Pulmonary artery endothelial cell (primary cell): ENCODE data around the gene SMAD3. TPM values are rescaled to one million over a fixed set of nuclear protein-coding genes. Genes with fewer than 3 reads are reported as not detected.
A peak's percentile ranks its signal among the peaks of the same experiment; 100 is the strongest.
"Not testable (repeated sequence)": the region's sequence is repeated elsewhere in the genome, so short reads cannot be mapped to it uniquely, and the experiment has no call there.

Experiments
- DNase-seq: peaks from one replicate; pipeline ENCODE4 v3.0.0-alpha.2; 2011; ENCODE audit warnings: low read depth, low spot score
- total RNA-seq: library from RNA; depleted of rRNA; stranded (reverse); fragments of >200 nt; gene quantifications from 2 replicates; pipeline ENCODE4 v1.2.3, GENCODE V29; 2014

Gene SMAD3
- total RNA-seq, 1 donor from 2014 or later = 34.6 TPM

- no peak for DNase-seq
These were observed 2.9 kb upstream of the SMAD3 start for GRCh38 chr15:67062369-67062985.

GRCh38 chr15:67063689-67064606 lies 1.5 kb upstream of the SMAD3 start:
- no peak for DNase-seq

- no peak for DNase-seq
These were observed 533 bp upstream of the SMAD3 start for GRCh38 chr15:67064607-67065530.

- DNase-seq = no peak
These were observed 898 bp downstream of the SMAD3 start for GRCh38 chr15:67066041-67066958.

GRCh38 chr15:67066959-67067853 lies 1.8 kb downstream of the SMAD3 start:
- DNase-seq = no peak

GRCh38 chr15:67067930-67068551 lies 2.6 kb downstream of the SMAD3 start:
- DNase-seq = no peak

GRCh38 chr15:67068710-67069400 lies 3.5 kb downstream of the SMAD3 start:
- DNase-seq = no peak

GRCh38 chr15:67070150-67070549 lies 4.7 kb downstream of the SMAD3 start:
- DNase-seq = no peak

GRCh38 chr15:67070892-67071664 lies 5.7 kb downstream of the SMAD3 start:
- DNase-seq = no peak

GRCh38 chr15:67072442-67072841 lies 7.0 kb downstream of the SMAD3 start:
- no peak for DNase-seq

- DNase-seq = no peak
These were observed 7.6 kb downstream of the SMAD3 start for GRCh38 chr15:67072958-67073357.

- no peak for DNase-seq
These were observed 9.5 kb downstream of the SMAD3 start for GRCh38 chr15:67074886-67075229.

- not testable (repeated sequence) for DNase-seq
These were observed 10.2 kb downstream of the SMAD3 start for GRCh38 chr15:67075555-67076135.

- DNase-seq = peak; percentile 81
These were observed 10.9 kb downstream of the SMAD3 start for GRCh38 chr15:67076147-67076843.

GRCh38 chr15:67077641-67078215 lies 12.3 kb downstream of the SMAD3 start:
- DNase-seq = no peak

GRCh38 chr15:67079361-67079760 lies 14.0 kb downstream of the SMAD3 start:
- no peak for DNase-seq
